GM10266 (cell line): Measurements from ENCODE around the gene FLNC.

Source experiments
- DNase-seq: peaks from one replicate; pipeline ENCODE4 v3.0.0; 2012; ENCODE audit errors: extremely low spot score
- CTCF ChIP-seq: IDR thresholded peaks from 2 replicates; pipeline ENCODE4 v1.5.1; 2012; ENCODE audit warnings: mild to moderate bottlenecking, low read depth; ENCODE audit not compliant: control insufficient read depth, insufficient read depth; ENCODE audit errors: missing control alignments

The FLNC gene

GRCh38 chr7:128833148-128833945, 3.1 kb downstream of the FLNC start:
- TF ChIP-seq CTCF = no peak
- DNase-seq = no peak

- no peak for TF ChIP-seq CTCF
- DNase-seq = no peak
Observed at GRCh38 chr7:128833946-128834325, 3.7 kb downstream of the FLNC start.

- DNase-seq = no peak
- no peak for TF ChIP-seq CTCF
Observed at GRCh38 chr7:128835231-128835751, 5.1 kb downstream of the FLNC start.

GRCh38 chr7:128835790-128836641, 5.8 kb downstream of the FLNC start:
- no peak for TF ChIP-seq CTCF
- no peak for DNase-seq

GRCh38 chr7:128836729-128837348, 6.6 kb downstream of the FLNC start:
- TF ChIP-seq CTCF = no peak
- no peak for DNase-seq

GRCh38 chr7:128837521-128837921, 7.3 kb downstream of the FLNC start:
- no peak for DNase-seq
- TF ChIP-seq CTCF = no peak
